HAP-1 (cell line): ENCODE results near the gene FDX2.

Experiments used
- DNase-seq, 2 experiments: peaks; one replicate each; pipeline ENCODE4 v3.0.0-alpha.2; 2016 to 2020; ENCODE audit warnings: low spot score in 2 of 2
- H3K27me3 ChIP-seq: fragments of 250-450 bp; sonication (Bioruptor Pico); 2 replicates; pipeline ENCODE4 v1.5.1; 2020; ENCODE audit warnings: low read depth, mild to moderate bottlenecking, moderate library complexity
- H3K36me3 ChIP-seq: fragments of 250-450 bp; sonication (Bioruptor Pico); replicated peaks from 2 replicates; pipeline ENCODE4 v1.5.1; 2020; ENCODE audit warnings: mild to moderate bottlenecking
- H3K4me1 ChIP-seq: fragments of 250-450 bp; sonication (Bioruptor Pico); 2 replicates; pipeline ENCODE4 v1.5.1; 2020; ENCODE audit warnings: mild to moderate bottlenecking
- H3K4me3 ChIP-seq: fragments of 250-450 bp; sonication (Bioruptor Pico); 2 replicates; pipeline ENCODE4 v1.5.1; 2020; ENCODE audit warnings: mild to moderate bottlenecking, moderate library complexity
- H3K9me3 ChIP-seq: fragments of 250-450 bp; sonication (Bioruptor Pico); 2 replicates; pipeline ENCODE4 v1.5.1; 2020; ENCODE audit warnings: mild to moderate bottlenecking, moderate library complexity
- in situ Hi-C: fragments of 300-500 bp; cut with MboI; formaldehyde crosslinking; loops from 3 replicates; pipeline ENCODE4 v1.14.3; 2020; ENCODE audit warnings: low sequenced_read_pairs, inconsistent platforms, mixed read lengths

FDX2 gene

DNA sequence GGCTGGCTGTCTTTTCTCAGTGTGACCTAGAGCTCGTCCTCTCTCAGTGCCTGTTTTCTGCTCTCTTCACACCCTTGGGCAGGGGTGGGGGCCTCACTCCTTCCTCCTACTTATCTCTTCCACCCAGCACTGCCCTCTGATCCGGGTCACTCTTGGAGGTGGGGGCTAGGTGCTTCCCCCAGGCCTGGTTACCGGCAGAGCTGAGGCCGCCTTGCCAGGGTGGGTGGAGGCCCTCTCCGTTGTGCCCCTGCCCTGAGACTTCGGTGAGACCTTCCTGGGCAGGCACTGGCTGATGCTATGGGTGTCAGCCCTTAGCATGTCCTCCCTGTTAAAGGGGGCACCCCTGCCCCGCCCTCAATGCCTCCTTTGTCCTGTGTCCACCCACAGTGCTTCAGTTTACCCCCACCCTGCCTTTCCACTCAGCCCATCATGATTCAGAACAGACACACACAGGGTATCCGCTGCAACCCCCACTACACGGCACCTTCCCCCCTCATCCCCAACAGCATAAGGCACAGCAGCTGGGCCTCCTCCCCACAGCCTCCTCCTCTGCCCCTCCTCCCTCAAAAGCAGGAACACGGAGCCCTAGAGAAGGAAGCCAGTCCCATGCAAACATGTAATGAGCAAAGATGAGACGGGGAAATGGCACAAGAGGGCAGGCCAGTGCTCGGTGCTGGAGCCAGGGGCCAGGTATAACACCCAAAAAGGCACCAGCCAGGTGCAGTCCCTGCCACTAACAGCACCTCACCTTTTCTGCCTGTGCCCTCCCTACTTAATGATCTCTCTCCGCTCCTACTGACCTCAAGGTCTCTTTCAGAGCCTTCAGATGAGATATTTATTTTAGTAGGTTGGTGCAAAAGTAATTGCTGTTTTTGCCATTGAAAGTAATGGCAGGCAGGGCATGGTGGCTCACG lies 16.0 kb downstream of the FDX2 start:
- H3K27me3 ChIP-seq = no peaks in the 10 kb centered on the region
- no peak for DNase-seq
- no peak overlapping the region for H3K4me3 ChIP-seq
- no peaks in the 10 kb centered on the region for H3K4me1 ChIP-seq
- H3K9me3 ChIP-seq = no peaks in the 10 kb centered on the region
- in situ Hi-C loops = no loop called here
- no peaks in the 10 kb centered on the region; the same call in 1 of the 2 replicates for H3K36me3 ChIP-seq

DNA sequence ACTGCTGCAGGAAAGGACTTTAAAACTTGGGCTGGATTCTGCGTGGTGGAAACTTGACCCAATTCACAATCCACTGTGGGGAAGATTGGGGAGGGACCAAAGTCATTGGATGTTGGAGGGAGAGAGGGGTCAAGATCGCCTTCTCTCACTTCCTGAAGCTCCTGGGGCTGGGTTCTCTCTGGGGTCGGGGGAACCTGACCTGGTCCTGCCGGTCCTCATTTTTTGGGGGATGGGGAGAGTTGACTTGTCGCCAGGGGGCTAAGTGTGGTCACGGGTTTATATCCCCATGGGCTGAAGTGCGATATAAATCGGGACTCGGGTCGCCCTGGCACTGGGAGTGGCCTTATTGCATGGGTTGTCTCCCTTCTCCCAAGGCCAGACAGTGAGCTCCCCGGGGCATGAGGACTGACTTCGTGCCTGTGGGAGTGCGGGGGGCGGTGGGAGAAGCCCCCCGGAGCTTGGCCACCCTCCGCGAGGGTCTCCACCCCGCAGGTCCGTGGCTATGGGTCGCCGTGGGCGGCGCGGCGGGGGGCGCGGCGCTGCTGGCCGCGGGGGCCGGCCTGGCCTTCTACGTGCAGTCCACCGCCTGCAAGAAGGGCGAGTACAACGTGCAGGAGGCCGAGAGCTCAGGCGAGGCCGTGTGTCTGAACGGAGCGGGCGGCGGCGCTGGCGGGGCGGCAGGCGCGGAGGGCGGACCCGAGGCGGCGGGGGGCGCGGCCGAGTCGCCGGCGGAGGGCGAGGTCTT lies 19.8 kb downstream of the FDX2 start:
- H3K27me3 ChIP-seq = no peaks in the 10 kb centered on the region
- DNase-seq = no peak
- peaks cover 4% of the 10 kb centered on the region; the same call in 1 of the 2 replicates for H3K4me1 ChIP-seq
- in situ Hi-C loops = no loop called here
- H3K36me3 ChIP-seq = peaks cover 10% of the 10 kb centered on the region
- no peak overlapping the region for H3K4me3 ChIP-seq
- H3K9me3 ChIP-seq = no peaks in the 10 kb centered on the region

DNA sequence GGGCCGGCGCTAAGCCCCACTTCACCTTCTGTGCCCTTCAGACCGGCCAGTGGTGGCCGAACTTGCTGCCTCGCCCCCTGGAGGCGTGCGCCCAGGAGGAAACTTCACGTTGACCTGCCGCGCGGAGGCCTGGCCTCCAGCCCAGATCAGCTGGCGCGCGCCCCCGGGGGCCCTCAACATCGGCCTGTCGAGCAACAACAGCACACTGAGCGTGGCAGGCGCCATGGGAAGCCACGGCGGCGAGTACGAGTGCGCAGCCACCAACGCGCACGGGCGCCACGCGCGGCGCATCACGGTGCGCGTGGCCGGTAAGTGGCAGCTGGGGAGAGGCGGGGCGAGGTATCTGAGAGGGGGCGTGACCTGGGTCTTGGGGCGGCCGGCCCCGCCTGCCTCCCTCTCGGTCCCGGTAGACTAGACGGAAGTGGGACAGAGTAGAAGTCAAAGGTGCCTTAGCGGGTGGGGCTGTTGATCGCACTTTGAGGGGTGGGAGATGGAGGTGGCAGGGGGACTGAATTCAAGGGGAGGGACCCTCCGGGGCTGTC lies 20.4 kb downstream of the FDX2 start:
- Histone ChIP-seq H3K27me3 (no peaks in the 10 kb centered on the region), H3K4me3 (no peak overlapping the region), H3K4me1 (peaks cover 8% of the 10 kb centered on the region), H3K36me3 (peaks cover 10% of the 10 kb centered on the region), H3K9me3 (no peaks in the 10 kb centered on the region)
- DNase-seq = no peak
- in situ Hi-C loops = no loop called here

DNA sequence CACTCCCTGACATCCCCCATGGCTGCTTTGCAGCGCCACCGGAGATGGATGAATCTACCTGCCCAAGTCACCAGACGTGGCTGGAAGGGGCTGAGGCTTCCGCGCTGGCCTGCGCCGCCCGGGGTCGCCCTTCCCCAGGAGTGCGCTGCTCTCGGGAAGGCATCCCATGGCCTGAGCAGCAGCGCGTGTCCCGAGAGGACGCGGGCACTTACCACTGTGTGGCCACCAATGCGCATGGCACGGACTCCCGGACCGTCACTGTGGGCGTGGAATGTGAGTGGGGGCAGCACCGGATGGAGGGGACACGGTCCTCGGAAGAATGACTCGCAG lies 21.5 kb downstream of the FDX2 start:
- Histone ChIP-seq H3K36me3 (peaks cover 10% of the 10 kb centered on the region), H3K9me3 (no peaks in the 10 kb centered on the region), H3K4me1 (peaks cover 8% of the 10 kb centered on the region), H3K27me3 (no peaks in the 10 kb centered on the region), H3K4me3 (no peak overlapping the region)
- in situ Hi-C loops = no loop called here
- no peak for DNase-seq

GRCh38 chr19:10293637-10294367 lies 22.0 kb downstream of the FDX2 start:
- in situ Hi-C loops = no loop called here
- Histone ChIP-seq H3K27me3 (no peaks in the 10 kb centered on the region), H3K36me3 (peaks cover 10% of the 10 kb centered on the region), H3K4me3 (no peak overlapping the region), H3K4me1 (peaks cover 11% of the 10 kb centered on the region), H3K9me3 (no peaks in the 10 kb centered on the region)
- DNase-seq = no peak

DNA sequence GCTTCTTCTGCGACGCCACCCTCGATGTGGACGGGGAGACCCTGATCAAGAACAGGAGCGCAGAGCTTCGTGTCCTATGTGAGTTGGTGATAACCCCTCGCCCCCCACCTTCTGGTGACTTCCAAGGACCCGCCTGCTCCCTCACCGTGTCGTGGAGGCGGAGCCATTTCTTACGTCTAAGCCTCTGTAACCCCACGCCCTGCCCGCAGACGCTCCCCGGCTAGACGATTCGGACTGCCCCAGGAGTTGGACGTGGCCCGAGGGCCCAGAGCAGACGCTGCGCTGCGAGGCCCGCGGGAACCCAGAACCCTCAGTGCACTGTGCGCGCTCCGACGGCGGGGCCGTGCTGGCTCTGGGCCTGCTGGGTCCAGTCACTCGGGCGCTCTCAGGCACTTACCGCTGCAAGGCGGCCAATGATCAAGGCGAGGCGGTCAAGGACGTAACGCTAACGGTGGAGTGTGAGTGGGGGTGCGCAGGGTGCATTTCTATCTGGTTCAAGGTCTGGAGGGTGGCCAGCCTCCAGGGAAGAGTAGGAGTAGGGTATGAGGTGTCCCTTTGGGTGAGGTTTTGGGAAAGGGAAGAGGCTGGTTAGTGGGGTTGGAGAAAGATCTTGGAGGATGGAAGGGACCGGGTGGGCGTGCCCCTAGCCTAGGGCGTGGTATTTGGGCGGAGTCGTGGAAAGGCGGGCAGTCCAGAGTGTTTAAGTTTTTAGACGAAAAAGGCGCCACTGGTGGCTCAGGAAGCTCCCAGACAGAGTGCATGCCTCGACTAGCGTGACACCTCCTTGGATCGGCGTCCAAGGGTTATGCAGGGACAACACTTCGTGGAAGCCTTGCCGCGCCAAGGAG lies 22.8 kb downstream of the FDX2 start:
- H3K36me3 ChIP-seq = peaks cover 10% of the 10 kb centered on the region
- no peaks in the 10 kb centered on the region for H3K9me3 ChIP-seq
- H3K27me3 ChIP-seq = no peaks in the 10 kb centered on the region
- H3K4me3 ChIP-seq = peak overlapping the region; percentile 51
- in situ Hi-C loops = no loop called here
- DNase-seq = no peak
- H3K4me1 ChIP-seq = peaks cover 14% of the 10 kb centered on the region

DNA sequence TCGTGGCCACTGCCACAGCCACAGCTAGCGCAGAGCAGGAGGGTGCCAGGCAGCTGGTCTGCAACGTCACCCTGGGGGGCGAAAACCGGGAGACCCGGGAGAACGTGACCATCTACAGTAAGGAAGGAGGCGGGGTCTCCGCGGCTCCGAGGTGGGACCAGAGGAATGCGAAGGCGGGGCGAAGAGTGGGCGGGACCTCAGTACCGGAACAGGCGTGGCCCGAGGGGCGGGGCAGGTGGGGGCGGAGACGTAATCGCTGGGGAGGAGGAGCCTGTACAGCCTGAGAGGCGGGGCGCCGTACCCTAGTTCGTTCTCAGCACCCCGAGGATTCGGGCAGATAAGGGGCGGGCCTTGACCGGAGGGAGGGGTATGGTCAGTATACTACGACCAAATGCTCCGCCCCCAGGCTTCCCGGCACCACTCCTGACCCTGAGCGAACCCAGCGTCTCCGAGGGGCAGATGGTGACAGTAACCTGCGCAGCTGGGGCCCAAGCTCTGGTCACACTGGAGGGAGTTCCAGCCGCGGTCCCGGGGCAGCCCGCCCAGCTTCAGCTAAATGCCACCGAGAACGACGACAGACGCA lies 23.5 kb downstream of the FDX2 start:
- Histone ChIP-seq H3K4me1 (peaks cover 14% of the 10 kb centered on the region), H3K4me3 (peak overlapping the region; percentile 51), H3K9me3 (no peaks in the 10 kb centered on the region), H3K27me3 (no peaks in the 10 kb centered on the region), H3K36me3 (peaks cover 10% of the 10 kb centered on the region)
- in situ Hi-C loops = no loop called here
- peak; percentile 64 to 95 for DNase-seq

- peaks cover 14% of the 10 kb centered on the region for H3K4me1 ChIP-seq
- H3K27me3 ChIP-seq = no peaks in the 10 kb centered on the region
- DNase-seq = no peak
These were observed 24.1 kb downstream of the FDX2 start for GRCh38 chr19:10291554-10292205.

GRCh38 chr19:10290876-10291553 lies 24.8 kb downstream of the FDX2 start:
- DNase-seq = peak; percentile 55 to 89
- Histone ChIP-seq H3K4me3 (peak overlapping the region; percentile 51), H3K36me3 (peaks cover 10% of the 10 kb centered on the region), H3K9me3 (no peaks in the 10 kb centered on the region), H3K4me1 (peaks cover 14% of the 10 kb centered on the region), H3K27me3 (no peaks in the 10 kb centered on the region)
- in situ Hi-C loops = no loop called here

More at GRCh38 chr19:10291554-10292205, 24.1 kb downstream of the FDX2 start:
- Histone ChIP-seq H3K9me3 (no peaks in the 10 kb centered on the region), H3K4me3 (peak overlapping the region; percentile 51), H3K36me3 (peaks cover 10% of the 10 kb centered on the region)
- in situ Hi-C loops = no loop called here

GRCh38 chr19:10290357-10290875 lies 25.4 kb downstream of the FDX2 start:
- H3K4me3 ChIP-seq = peak overlapping the region; percentile 51
- in situ Hi-C loops = no loop called here
- peaks cover 10% of the 10 kb centered on the region for H3K36me3 ChIP-seq
- DNase-seq = peak in 1 of 2 experiments; percentile 59
- H3K9me3 ChIP-seq = no peaks in the 10 kb centered on the region
- H3K4me1 ChIP-seq = peaks cover 14% of the 10 kb centered on the region
- H3K27me3 ChIP-seq = no peaks in the 10 kb centered on the region

DNA sequence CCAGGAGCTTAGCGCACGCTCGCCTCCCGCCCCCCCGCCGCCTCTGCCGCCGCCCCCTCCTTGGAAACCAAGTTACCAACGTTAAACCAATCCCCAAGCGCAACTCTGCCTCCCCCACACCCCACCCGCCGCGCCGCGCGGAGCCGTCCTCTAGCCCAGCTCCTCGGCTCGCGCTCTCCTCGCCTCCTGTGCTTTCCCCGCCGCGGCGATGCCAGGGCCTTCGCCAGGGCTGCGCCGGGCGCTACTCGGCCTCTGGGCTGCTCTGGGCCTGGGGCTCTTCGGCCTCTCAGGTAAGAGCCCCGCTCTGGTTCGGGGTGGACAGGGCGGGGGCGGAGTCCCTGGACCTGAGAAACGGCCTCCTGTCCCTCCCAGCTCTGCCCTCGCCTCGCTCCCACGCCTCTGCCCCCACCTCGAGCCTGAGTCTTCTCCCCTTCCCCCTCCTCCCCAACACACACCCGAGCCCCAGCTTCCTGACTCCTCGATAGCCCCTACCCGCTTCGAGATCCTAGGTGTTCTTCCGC lies 25.9 kb downstream of the FDX2 start, which contains the start of gene ICAM5:
Gene ICAM5, plus strand, starts transcription at position 117 of the 521 bp plus-strand sequence. Its CDS starts 92 bp downstream, at position 209.
- no peaks in the 10 kb centered on the region for H3K27me3 ChIP-seq
- in situ Hi-C loops = no loop called here
- peak within 1 kb of the TSS; percentile 51 for H3K4me3 ChIP-seq
- no peak for DNase-seq
- peaks cover 10% of the 10 kb centered on the region for H3K36me3 ChIP-seq
- no peaks in the 10 kb centered on the region for H3K9me3 ChIP-seq
- peaks cover 14% of the 10 kb centered on the region for H3K4me1 ChIP-seq
